GM12875 (cell line): ENCODE results near the gene SLC22A2.

Experiments used
- H3K4me3 ChIP-seq: one replicate; pipeline ENCODE4 v1.5.1; 2011; ENCODE audit warnings: low read depth, low read length, control low read depth
- CTCF ChIP-seq: IDR thresholded peaks from 2 replicates; pipeline ENCODE4 v1.5.1; 2011; ENCODE audit warnings: low read depth, mild to moderate bottlenecking, control low read depth, inconsistent platforms, low read length, moderate library complexity, borderline replicate concordance; ENCODE audit not compliant: insufficient read depth

The SLC22A2 gene

GRCh38 chr6:160259598-160259997, 977 bp upstream of the SLC22A2 start:
- H3K4me3 ChIP-seq = no peak overlapping the region
- no peak for TF ChIP-seq CTCF

- no peak overlapping the region for H3K4me3 ChIP-seq
- TF ChIP-seq CTCF = no peak
Measured at GRCh38 chr6:160259143-160259425, 463 bp upstream of the SLC22A2 start.

- TF ChIP-seq CTCF = no peak
- H3K4me3 ChIP-seq = no peak overlapping the region
Measured at GRCh38 chr6:160256445-160256844, 2.2 kb downstream of the SLC22A2 start.

- TF ChIP-seq CTCF = no peak
- no peak overlapping the region for H3K4me3 ChIP-seq
Measured at GRCh38 chr6:160254467-160255312, 3.9 kb downstream of the SLC22A2 start.

- H3K4me3 ChIP-seq = no peak overlapping the region
- TF ChIP-seq CTCF = no peak
Measured at GRCh38 chr6:160253714-160254113, 4.9 kb downstream of the SLC22A2 start.

- no peak overlapping the region for H3K4me3 ChIP-seq
- no peak for TF ChIP-seq CTCF
Measured at GRCh38 chr6:160253292-160253691, 5.3 kb downstream of the SLC22A2 start.

GRCh38 chr6:160252073-160252813, 6.4 kb downstream of the SLC22A2 start:
- TF ChIP-seq CTCF = no peak
- H3K4me3 ChIP-seq = no peak overlapping the region
